Esophagus squamous epithelium (tissue), 5 donors: ENCODE data around the gene RBM11. TPM values are rescaled to one million over a fixed set of nuclear protein-coding genes. Genes with fewer than 3 reads are reported as not detected.

Experiments used
- DNase-seq: peaks from one replicate; lab custom pipeline; 2025; lab: John Stamatoyannopoulos, UW
- H3K27ac ChIP-seq, 4 donors: fragments of 200-600 bp; sonication (generic); one replicate each; pipeline ENCODE4 v1.5.1; 2016 to 2019; ENCODE audit warnings: mild to moderate bottlenecking in 1 of 4
- H3K27me3 ChIP-seq, 4 donors: fragments of 200-600 bp; sonication (generic); 1 replicate in 3 of 4; 2 replicates in 1 of 4; pipeline versions ENCODE4 v1.5.1 to v1.6.0; 2017 to 2021; ENCODE audit warnings: antibody characterized with exemption in 1 of 4
- H3K36me3 ChIP-seq, 3 donors: fragments of 200-600 bp; sonication (generic); one replicate each; pipeline ENCODE4 v1.5.1; 2016 to 2019
- H3K4me1 ChIP-seq, 3 donors: fragments of 200-600 bp; sonication (generic); one replicate each; pipeline ENCODE4 v1.5.1; 2017 to 2019
- H3K4me3 ChIP-seq, 4 donors: fragments of 200-600 bp; sonication (generic); 1 replicate in 3 of 4; 2 replicates in 1 of 4; pipeline ENCODE4 v1.5.1; 2016 to 2019; ENCODE audit warnings: mild to moderate bottlenecking in 2 of 4, moderate library complexity in 1 of 4
- H3K9me3 ChIP-seq, 3 donors: fragments of 200-600 bp; sonication (generic); one replicate each; pipeline ENCODE4 v1.5.1; 2016 to 2019
- CTCF ChIP-seq, 6 experiments: fragments of 450-650 bp in 4 of 6; fragments of 200-600 bp in 2 of 6; sonication (generic) in 2 of 6; IDR thresholded peaks; one replicate each; pipeline ENCODE4 v1.5.1; 2016 to 2019; ENCODE audit warnings: antibody characterized with exemption in 6 of 6, mild to moderate bottlenecking in 4 of 6, moderate library complexity in 4 of 6
- POLR2A ChIP-seq, 4 donors: fragments of 450-650 bp; IDR thresholded peaks; one replicate each; pipeline ENCODE4 v1.6.1; 2017; ENCODE audit warnings: antibody characterized with exemption in 4 of 4, mild to moderate bottlenecking in 4 of 4, moderate library complexity in 3 of 4
- WGBS, 2 donors: methylation state at CpG; one replicate each; pipeline ENCODE4 v1.1.5; 2018; 5-methylcytosine and 5-hydroxymethylcytosine counted together
- intact Hi-C: fragments of 100-400 bp; cut with DNase I; formaldehyde crosslinking; loops from one replicate; pipeline ENCODE4 v1.15.0; 2022
- total RNA-seq, 4 donors: library from RNA; depleted of rRNA; stranded (reverse); fragments of >200 nt; gene quantifications; one replicate each; pipeline ENCODE4 v1.1.0, GENCODE V29; 2016
- donor health status: DM: yes; HTN: yes; CAD: no.

Gene RBM11
- total RNA-seq, 4 donors from 2014 or later, result 0.40 to 3.8 (median 1.1) TPM

DNA sequence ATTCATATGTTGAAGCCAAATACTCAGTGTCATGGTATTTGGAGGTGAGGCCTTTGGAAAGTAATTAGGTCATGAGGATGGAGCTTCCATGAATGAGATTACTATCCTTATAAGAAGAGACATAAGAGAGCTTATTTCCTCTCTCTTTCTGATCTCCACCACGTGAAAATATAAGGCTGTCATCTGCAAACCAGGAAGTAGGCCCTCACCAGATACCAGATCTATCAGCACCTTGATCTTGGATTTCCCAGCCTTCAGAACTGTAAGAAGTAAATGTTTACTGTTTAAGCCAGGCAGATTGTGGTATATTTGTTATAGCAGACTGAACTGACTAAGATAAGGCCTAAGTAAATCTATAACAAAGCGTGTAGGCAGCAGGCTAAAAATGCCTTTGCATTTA lies 25.3 kb downstream of the RBM11 start:
- DNase-seq, result no peak
- no peak for TF ChIP-seq POLR2A (IDR thresholded peaks at IDR 0.05)
- TF ChIP-seq CTCF (IDR thresholded peaks at IDR 0.05), result no peak
- Histone ChIP-seq H3K27me3 (no peaks in the 10 kb centered on the region), H3K9me3 (no peaks in the 10 kb centered on the region), H3K4me1 (no peaks in the 10 kb centered on the region), H3K36me3 (no peaks in the 10 kb centered on the region), H3K4me3 (no peak overlapping the region), H3K27ac (no peak overlapping the region)
- WGBS, 2 donors, result 35 to 38% methylated on average over 2 of the region's 2 CpGs
- intact Hi-C loops, result no loop called here

- no peak for DNase-seq
- TF ChIP-seq CTCF (IDR thresholded peaks at IDR 0.05) (no peak), POLR2A (IDR thresholded peaks at IDR 0.05) (no peak)
- H3K4me1 ChIP-seq, result no peaks in the 10 kb centered on the region
- H3K36me3 ChIP-seq, result no peaks in the 10 kb centered on the region
- intact Hi-C loops, result no loop called here
- H3K27ac ChIP-seq, result no peak overlapping the region
- no peak overlapping the region for H3K4me3 ChIP-seq
- no peaks in the 10 kb centered on the region for H3K27me3 ChIP-seq
- H3K9me3 ChIP-seq, result no peaks in the 10 kb centered on the region
- 0 to 20% methylated on average over 1 of the region's 1 CpG for WGBS, 2 donors
Observed at GRCh38 chr21:14243461-14243860, 27.5 kb downstream of the RBM11 start.

DNA sequence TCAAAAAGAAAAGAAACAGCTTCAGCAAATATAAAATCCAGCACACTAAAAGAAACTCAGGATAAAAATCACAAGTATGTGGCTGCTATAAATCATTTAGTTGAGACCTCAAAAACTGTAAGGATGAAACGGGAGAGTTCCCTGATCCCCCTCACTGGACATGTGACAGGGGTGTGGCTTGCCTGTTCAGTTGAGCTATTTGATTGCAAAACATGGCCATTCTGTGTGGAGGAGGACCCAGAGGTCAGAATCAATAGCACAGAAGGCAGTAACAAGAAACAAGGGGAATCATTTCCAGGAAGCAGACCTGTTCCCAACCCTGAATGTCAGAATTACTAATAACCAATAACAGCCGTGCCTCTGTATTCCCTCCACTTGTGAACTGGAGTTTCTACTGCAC lies 27.9 kb downstream of the RBM11 start:
- no peak overlapping the region for H3K4me3 ChIP-seq
- no peaks in the 10 kb centered on the region for H3K4me1 ChIP-seq
- H3K27ac ChIP-seq, result no peak overlapping the region
- no peaks in the 10 kb centered on the region for H3K36me3 ChIP-seq
- no peak for DNase-seq
- peaks cover 0 to 3% (median 0%) of the 10 kb centered on the region in 4 donors for H3K27me3 ChIP-seq
- intact Hi-C loops, result no loop called here
- no peaks in the 10 kb centered on the region for H3K9me3 ChIP-seq
- 23 to 56% methylated on average over 2 of the region's 2 CpGs for WGBS, 2 donors
- no peak for TF ChIP-seq CTCF (IDR thresholded peaks at IDR 0.05)
- TF ChIP-seq POLR2A (IDR thresholded peaks at IDR 0.05), result no peak

GRCh38 chr21:14244911-14245310 lies 29.0 kb downstream of the RBM11 start:
- TF ChIP-seq POLR2A (IDR thresholded peaks at IDR 0.05) (no peak), CTCF (IDR thresholded peaks at IDR 0.05) (no peak)
- H3K27ac ChIP-seq, result no peak overlapping the region
- H3K9me3 ChIP-seq, result no peaks in the 10 kb centered on the region
- intact Hi-C loops, result no loop called here
- no peak overlapping the region for H3K4me3 ChIP-seq
- DNase-seq, result no peak
- no peaks in the 10 kb centered on the region for H3K36me3 ChIP-seq
- H3K27me3 ChIP-seq, result peaks cover 0 to 4% (median 0%) of the 10 kb centered on the region in 4 donors
- H3K4me1 ChIP-seq, result no peaks in the 10 kb centered on the region

DNA sequence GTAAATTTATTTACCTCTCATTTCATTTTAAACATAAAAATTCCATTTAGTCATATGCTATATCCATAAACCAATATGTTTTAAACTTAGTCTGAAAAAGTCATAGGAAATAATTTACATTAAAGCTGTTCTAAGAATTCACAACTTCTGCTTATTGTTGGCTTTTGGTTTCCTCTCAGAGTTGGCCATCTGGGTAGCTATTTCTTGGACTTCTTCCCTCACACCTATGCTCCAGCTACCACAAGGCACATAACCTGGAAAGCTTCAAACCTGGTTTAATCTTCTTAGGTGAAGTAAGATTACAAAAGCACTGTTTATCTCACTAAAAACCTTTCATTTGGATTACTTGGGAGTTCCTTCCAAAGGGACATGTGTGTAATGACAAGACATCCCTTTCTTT lies 29.8 kb downstream of the RBM11 start:
- H3K4me3 ChIP-seq, result no peak overlapping the region
- H3K9me3 ChIP-seq, result no peaks in the 10 kb centered on the region
- no peak overlapping the region for H3K27ac ChIP-seq
- intact Hi-C loops, result no loop called here
- DNase-seq, result no peak
- H3K27me3 ChIP-seq, result peaks cover 0 to 4% (median 0%) of the 10 kb centered on the region in 4 donors
- H3K36me3 ChIP-seq, result no peaks in the 10 kb centered on the region
- H3K4me1 ChIP-seq, result no peaks in the 10 kb centered on the region
- TF ChIP-seq CTCF (IDR thresholded peaks at IDR 0.05) (no peak), POLR2A (IDR thresholded peaks at IDR 0.05) (no peak)
